Activated CD4-positive, alpha-beta T cell treated with anti-CD3 and anti-CD28 coated beads, Interleukin-2, Interleukin-6, amounts not matched to agents 100 ng/mL and 50 ng/mL, durations not matched to agents 16 hours and 8 hours (primary cell): ENCODE measurements around the gene ITGB1.
"Not testable (repeated sequence)": the region's sequence is repeated elsewhere in the genome, so short reads cannot be mapped to it uniquely, and the experiment has no call there.

Source experiments
- DNase-seq: peaks from one replicate; pipeline ENCODE4 v3.0.0-alpha.2; 2020

ITGB1 gene

DNA sequence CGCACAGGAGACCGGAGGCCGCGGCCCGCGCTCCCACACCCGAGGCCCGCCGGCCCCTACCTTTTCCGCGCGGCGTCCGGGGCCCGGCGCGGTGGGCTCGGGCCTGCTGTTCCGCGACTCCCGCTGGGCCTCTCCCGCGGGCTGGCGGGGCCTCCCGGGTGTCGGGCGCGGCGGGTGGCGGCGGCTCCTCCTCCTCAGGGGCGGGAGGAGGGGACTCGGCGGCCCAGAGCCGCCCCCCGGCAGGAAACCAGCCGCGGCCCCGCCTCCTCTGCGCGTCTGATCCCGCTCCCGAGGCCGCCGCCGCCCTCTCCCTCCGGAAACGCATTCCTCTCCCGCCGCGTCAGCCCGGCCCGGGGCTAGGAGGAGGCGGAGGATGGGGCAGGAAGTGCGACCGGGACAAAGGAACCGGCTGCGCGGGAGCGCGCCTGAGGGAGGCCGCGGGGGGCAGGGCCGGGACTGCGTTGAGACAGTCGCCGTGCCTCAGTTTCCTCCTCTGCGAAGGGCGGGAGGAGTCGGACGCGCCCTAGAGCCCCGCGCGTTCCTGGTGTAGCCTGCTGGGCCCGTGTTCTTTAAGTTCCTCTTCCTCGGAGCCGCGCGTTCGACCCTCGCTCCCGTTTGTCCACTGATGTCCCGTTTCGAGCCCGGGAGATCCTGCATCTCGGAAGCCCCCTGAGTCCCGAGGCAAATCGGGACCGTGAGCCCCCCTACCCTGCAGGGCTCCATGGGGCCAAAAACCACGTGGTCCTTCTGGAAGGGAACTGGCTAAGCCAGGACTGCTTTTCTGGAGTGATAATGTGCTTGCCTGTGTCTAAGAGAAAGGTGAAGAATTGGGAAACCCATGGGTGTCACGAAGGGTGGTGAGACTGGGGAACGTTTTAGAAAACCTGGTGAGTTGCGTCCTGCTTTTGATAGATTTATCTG, at the start of gene ITGB1:
Gene ITGB1, minus strand, starts transcription at position 146 of the 921 bp plus-strand sequence. CDS start 22,672 bp downstream, outside the sequence.
- DNase-seq = peak; percentile 92

DNA sequence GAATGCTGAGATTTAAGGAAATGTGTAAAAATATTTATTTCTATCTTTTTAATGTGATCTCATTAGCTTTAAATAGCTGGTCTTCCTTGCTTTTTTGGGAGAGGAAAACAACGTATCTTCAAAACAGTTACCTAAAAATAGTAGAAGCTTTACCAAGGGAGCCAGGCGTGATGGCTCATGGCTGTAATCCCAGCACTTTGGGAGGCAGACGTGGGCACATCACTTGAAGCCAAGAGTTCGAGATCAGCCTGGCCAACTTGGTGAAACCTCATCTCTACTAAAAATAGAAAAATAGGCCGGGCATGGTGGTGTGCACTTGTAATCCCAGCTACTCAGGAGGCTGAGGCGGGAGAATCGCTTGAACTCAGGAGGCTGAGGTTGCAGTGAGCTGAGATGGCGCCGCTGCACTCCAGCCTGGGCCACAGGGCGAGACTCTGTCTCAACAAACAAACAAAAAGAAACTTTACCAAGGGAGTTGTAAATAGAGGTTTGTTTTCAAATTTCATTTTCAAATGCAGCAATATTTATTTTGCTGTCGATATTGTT, 48.4 kb upstream of the ITGB1 start:
- DNase-seq = no peak

DNA sequence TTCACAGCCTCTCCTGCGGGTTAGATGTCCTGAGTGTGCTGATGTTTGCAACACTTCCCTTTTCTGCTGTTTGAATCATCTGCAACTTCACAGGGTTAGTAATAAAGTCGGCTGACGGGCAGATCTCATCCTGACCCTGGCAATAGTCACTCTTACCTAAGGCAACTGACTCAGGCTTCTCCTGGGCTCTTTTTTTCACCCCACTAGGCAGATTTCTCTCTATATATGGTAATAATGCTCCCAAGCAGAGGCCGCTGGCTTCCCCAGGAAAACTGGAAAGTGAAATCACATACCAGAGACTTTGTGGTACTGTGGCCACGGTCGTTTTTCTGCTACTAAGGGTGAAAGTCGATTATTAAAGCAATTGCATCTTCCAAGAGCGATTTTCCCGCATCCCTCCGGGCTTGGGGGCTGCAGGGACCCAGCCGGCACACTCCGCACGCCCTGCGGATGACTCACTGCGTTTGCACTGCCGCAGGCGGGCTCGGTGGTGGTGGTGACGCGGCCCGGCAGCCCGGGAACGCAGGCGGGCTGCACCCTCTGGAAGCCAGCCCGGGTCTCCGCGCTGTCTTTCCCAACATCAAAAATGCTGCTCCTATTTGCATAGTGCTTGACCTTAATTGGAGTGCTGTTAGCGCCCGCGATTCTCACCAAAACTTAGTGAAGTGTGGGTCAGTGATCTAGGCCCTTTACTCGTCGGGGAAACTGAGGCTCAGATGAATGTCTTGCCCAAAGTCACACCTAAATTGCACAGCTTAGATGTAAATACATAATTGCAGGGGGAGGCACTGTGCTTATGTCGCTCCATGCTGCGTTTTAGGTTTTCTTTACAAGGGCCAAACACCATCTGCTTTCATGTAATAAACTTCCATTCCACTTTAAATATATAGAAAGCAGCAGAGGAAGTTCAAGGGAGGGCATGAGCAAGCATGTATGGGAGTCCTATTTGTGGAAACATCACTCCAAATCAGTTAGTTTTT, 47.6 kb upstream of the ITGB1 start:
- DNase-seq = peak; percentile 71

DNA sequence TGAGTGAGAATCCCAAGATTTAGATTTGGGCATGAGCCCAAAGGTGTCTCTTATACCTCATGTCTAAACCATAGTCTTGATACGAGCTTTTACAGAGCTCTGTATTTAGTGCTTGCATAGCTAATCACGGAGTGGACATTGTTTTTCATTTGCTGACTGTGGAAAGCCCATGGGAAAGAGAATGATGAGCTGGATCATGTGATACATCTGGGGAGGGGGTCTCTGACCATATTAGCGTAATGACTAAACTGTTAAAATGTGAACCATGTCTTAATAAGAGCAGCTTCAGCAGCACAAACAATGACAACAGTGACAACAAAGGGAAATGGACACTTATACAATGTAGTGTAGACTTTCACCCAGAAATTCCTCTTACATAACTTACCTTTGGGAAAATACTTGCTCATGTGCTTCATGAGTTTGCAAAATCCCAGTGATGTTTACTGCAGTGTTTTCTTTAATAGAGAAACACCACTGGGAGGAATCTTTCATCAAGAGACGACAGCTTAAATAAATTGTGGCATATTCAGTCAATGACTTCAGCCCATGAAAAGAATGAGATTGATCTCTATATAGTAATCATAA, 44.0 kb upstream of the ITGB1 start:
- no peak for DNase-seq

DNA sequence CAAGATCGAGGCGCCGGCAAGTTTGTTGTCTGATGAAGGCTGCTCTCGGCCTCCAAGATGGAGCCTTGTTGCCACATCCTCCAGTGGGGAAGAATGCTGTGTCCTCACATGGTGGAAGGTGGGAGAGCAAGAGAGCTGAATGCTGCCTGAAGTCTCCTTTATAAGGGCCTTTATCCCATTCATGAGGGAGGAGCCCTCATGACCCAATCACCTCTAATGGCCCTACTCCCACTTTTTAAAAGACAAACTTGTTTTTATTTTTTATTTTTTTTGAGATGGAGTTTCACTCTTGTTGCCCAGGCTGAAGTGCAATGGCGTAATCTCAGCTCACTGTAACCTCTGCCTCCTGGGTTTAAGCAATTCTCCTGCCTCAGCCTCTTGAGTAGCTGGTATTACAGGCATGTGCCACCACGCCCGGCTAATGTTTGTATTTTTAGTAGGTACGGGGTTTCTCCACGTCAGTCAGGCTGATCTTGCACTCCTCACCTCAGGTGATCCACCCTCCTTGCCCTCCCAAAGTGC, 40.1 kb upstream of the ITGB1 start:
- DNase-seq = not testable (repeated sequence)

DNA sequence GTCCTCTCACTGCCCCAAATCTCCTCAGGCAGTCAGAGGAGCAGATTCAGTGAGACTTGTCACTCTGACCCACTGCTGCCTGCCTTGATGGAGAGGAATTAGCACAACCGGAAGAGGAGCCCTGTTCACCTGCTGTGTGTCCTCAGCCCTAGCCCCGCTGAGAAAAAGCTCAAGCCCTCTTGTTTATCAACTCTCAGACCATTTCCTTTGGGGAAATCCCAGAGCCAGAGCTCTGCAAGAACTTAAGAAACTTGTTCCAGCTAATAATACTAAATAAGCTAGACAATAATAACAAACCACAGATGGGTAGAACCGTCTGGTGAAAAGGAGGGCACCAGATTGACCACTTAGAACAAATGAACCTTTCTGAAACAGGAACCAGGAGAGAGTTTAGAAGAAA, 37.7 kb upstream of the ITGB1 start:
- DNase-seq = no peak

DNA sequence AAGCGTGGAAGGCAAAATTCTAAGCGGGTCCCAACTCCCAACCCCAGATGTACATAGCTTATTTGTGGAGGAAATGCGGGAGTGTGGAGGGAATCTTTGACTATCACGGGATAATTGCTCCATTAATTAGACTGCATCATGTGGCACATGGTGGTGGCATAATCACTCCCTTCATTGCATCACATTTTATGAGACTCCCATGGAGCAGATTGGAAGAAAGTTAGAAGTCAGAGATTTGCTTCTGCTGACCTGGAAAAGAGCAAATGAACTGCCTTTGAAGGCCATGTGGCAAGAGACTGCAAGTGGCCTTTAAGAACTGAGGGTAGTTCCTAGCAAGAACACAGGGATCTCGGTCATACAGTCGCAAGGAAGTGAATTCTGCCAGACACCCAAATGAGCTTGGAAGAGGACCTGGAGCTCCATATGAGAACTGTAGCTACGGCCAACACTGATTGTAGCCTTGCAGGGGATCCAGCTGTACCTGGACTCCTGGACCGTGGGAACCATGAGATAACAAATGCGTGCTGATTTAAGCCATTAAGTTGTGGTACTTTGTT, 37.1 kb upstream of the ITGB1 start:
- DNase-seq = no peak

DNA sequence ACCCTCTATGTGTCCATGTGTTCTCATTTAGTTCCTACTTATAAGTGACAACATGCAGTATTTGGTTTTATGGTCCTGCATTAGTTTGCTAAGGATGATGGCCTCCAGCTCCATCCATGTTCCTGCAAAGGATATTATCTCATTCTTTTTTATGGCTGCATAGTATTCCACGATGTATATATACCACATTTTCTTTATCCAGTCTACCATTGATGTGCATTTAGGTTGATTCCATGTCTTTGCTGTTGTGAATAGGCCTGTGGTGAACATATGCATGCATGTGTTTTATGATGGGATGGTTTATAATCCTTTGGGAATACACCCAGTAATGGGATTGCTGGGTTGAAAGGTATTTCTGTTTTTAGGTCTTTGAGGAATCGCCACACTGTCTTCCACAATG, 36.6 kb upstream of the ITGB1 start:
- not testable (repeated sequence) for DNase-seq

DNA sequence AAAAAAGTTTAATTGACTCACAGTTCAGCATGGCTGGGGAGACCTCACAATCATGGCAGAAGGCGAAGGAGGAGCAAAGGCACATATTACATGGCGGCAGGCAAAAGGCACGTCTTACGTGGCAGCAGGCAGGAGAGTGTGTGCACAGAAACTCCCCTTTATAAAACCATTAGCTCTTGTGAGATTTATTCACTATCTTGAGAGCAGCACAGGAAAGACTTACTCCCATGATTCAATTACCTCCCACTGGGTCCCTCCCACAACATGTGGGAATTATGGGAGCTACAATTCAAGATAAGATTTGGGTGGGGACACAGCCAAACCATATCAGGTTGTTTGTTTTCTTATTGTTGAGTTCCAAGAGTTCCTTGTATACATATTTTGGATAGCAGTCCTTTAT, 34.3 kb upstream of the ITGB1 start:
- not testable (repeated sequence) for DNase-seq

DNA sequence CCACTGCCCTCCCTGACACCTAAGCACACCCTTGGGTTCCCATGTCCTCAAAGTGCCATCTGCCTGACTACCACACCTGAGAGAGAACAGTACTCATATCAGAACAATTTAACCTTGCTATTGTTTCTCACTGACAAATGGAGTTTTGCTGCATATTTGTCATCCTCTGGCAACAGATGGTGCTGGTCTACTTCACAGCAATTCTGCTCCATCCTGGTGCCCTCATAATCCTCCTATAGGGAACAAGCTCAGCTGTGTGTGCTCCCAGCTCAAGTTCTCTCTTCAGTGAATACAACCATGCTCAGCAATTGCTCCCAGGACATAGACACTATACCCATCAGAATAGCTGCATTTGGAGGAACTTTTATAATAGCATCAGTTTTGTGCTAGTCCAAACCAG, 32.8 kb upstream of the ITGB1 start:
- no peak for DNase-seq

DNA sequence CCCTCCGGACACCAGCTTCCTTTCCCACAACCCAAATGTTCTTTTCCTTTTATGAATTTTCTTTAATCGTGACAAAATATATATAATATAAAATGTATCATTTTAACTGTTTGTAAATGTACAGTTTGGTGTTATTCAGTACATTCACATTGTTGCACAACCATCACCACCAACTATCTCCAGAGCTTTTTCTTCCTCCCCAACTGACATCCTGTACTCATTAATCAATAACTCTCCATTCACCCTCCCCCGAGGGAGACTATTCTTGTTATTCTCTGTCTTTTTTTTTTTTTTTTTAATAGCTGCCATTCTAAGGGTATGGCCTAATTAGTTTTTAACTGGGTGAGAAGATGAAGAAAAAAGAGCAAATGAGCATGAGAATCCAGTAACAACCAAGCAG, 30.6 kb upstream of the ITGB1 start:
- no peak for DNase-seq

DNA sequence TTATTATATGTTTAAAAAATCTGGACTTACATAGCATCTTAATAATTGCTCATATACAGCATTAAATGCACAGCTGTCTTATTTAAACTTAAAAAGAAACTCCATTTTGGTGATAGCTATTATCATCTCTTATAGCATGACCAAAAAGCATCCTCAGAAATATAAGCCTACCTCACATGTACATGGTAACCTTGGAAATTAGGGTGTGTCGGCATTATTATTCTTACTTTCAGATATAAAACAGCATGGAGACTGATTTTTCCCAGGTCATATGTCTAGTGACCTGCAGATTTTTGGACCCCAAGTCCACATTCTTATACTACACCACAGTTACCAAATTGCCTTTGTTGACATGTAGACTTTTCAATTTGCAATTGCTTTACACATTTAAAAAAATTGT, 29.1 kb upstream of the ITGB1 start:
- DNase-seq = no peak

DNA sequence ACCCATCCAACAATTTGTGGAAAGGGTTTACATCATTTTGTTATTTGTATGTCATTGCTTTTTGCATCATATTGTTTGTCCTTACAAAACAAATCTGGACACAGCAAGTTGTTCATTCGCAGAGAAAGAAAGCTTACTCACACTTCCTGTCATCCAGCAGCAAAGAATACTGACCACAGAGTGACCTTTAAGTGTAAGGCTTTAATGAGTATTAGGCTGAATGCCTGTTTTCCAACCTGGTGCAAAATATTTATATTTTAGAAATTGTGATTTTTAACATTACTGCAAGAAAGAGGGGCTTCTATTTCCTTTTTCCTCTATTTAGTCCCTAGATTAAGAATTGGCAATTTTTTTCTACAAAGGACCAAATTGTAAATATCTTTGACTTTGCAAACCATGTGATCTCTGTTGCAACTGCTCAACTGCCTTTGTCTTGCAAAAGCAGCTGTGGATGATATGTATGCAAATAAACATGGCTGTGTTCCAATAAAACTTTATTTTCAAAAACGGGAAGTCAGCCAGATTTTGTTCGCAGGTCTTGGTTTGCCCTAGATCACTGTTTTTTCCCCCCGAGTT, 27.8 kb upstream of the ITGB1 start:
- no peak for DNase-seq

DNA sequence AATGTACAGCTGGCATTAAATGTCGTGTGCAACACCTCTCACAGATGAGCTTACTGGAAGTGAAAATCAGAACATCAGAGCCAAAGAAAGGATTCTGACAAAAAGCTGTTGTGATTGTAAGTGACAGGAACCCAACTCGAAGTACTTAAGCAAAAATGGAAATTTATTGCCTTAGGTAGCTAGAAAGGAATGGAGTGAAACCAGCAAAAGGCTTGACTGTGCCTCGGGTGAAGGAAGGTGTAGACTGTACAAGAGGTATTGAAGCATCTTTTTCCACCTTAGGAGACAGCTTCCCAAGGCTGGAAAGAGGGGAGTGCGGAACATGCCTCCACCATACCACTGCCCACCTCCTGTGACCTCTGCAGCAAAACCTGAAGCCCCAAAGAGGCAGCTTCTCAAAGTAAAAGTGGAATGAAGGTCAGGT, 27.3 kb upstream of the ITGB1 start:
- DNase-seq = no peak

DNA sequence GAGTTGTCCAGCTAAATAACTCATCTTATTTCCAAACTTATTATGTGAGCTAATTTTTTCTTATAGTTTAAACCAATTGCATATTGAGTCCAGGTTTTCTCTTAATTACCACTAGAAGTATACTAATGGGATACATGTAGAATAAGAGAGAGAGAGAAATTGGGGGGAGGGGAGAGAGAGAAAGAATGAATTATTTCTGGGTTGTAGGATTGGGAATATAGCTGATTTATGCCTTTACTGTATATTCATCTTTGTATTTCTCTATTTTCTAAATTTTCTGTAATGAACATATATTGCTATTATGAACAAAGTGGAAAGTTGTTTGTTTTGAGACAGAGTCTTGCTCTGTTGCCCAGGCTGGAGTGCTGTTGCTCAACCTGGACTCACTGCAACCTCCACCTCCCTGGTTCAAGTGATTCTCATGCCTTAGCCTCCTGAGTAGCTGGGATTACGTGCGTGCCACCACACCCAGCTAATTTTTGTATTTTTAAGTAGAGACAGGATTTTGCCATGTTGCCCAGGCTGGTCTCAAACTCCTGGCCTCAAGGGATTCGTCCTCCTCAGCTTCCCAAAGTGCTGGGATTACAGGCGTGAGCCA, 26.1 kb upstream of the ITGB1 start:
- DNase-seq = no peak

DNA sequence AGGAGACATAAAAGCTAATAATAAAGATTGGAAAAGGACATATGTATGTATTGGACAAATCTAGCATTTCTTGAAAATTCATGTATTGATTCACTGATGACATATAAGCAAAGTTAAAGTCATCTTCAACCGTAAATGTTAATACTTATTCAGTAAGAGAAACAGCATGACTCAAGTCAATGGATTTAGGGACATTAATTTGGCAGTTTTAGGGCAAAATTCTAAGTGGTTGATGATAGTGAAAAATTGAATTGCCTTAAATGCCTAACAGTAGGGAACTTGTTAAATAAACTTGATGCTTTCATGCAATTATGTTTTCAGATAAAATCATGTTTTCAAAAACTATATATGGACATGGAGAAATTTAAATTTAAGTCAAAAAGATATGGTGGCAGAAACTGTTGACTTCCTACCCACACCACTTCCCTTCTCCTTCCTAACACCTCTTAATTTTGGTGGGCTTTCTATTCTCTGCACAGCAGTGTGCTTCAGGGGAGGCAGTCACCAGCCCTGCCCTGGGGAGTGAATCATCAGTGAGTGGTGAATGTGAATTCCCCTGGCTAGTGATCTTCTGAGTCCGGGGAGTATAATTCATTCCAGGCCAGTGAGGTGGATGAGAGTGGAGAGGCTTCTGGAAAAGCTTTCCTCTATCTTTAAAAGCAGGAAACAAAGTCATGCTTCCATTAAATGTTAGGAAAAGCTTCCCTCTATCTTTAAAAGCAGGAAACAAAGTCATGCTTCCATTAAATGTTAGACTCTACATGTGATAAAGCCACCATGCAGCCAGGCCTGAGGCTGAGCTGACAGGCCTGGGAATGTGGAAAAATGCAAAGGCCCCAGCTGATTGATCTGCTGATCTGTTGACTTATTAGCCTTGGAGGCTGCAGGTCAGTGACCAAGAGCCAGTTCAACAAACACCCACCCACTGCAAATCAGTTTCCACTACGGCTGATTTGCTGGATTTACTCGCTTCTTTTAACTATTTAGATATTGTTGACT, 25.2 kb upstream of the ITGB1 start:
- DNase-seq = peak; percentile 35

DNA sequence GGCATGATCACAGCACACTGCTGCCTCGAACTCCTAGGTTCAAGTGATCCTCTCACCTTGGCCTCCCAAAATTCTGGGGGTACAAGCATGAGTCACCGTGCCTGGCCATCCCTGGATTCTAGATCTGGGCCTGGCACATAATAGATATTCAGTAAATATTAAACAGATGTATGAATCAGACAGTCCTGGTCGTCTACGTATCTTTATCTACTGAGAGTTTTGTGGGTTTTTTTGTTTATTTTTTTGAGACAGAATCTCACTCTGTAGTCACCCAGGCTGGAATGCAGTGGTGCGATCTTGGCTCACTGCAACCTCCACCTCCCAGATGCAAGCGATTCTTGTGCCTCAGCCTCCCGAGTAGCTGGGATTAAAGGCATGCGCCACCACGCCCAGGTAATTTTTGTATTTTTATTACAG, 24.3 kb upstream of the ITGB1 start:
- DNase-seq = no peak

DNA sequence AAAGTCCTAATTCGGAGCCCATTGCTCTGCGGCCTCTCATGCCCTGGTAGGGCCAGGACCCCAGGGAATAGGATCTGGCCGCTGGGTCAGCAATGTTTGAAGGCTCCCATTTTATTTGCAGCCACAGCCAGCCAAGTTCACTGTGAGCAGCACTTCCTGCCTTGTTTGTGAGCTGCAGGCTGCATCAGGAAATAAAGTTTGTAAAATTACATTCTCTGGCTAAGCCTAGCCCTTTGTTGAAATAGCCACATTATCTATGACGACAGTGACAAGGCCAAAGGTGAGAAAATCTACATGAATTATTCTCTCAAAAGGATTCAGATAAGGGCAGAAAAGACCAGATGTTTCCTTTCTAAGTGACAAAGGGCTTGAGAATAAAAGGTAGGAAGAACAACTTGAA, 23.7 kb upstream of the ITGB1 start:
- DNase-seq = no peak

DNA sequence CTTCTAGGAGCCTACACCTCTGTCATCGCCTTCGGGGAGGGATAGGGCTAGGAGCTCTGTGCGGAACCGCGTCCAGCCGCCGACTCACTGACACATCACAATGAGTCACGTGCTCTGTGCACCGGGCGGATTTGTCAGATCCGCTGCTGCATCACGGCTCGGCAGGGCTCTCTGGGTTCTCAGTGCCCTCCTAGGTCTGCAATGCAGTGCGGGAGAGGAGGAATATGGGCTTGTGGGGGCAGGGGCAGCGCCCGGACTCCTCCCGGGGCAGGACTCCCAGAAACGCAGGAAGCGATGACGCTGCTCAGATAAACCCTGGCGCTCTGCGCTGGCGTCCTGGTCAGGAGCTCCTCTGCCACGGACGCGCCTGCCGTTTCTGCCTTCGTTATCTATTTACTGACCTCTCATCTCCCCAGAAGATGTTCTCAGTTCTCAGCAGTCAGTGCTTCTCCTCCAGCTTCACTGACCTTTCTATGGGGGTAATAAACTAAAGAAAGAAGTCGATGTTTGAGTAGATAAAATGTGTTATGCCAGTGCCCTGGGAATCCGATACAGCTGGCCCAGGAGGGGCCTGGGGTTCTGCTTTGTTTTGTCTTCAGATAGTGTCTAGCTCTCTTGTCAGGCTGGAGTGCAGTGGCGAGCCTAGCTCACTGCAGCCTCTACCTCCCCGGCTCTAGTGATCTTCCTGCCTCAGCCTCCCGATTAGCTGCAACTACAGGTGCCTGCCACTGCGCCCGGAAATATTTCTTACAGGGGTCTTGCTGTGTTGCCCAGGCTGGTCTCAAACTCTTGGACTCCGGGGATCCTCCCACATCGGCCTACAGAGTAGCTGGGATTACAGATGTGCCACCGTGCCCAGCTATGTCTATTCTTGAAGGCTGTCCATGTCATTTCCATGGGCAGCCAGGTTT, 22.8 kb upstream of the ITGB1 start:
- DNase-seq = peak; percentile 91
